Measurements from ENCODE around the gene ITFG1.

GRCh38 chr16:47134550-47134949 is 326.3 kb downstream of the ITFG1 start:
- no peak for TF ChIP-seq POLR2A (IDR thresholded peaks at IDR 0.05)
- no peak for TF ChIP-seq CTCF (IDR thresholded peaks at IDR 0.05)

All from testis (tissue), 2 donors.